ENCODE data around the gene NCR2.

Gene NCR2

DNA sequence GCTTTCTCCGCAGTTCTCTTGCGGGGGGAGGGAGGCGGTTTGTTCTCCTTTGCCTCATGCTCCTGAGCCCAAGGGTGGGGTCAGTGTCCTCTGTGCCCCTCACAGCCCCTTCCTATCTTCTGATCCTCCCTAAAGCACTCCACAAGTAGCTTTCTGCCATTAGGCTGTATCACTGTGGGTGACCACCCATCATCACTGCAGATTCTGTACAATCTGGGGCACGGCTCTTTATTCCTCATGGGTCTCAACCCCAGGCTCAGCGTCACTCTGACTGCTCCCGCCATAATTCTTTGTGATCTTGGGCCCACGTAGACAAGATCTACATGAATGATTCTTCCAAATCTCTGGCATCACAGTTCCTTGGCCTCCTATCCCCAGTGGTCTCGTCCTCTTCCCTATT lies 10.5 kb downstream of the NCR2 start:
- H3K9me3 ChIP-seq (ENCODE audit: control extremely low read depth in 1 of 5, control insufficient read depth in 4 of 5, insufficient read depth in 2 of 5, low read depth in 1 of 5, low read length in 4 of 5), result peaks cover 2 to 14% (median 4%) of the 10 kb centered on the region in 5 experiments
- no peak for DNase-seq
- H3K4me1 ChIP-seq (ENCODE audit: control extremely low read depth in 1 of 4, control insufficient read depth in 4 of 4, insufficient read depth in 4 of 4, low read length in 3 of 4), result peaks cover 0 to 13% (median 5%) of the 10 kb centered on the region in 4 experiments
- no peaks in the 10 kb centered on the region for H3K36me3 ChIP-seq (ENCODE audit: control insufficient read depth in 4 of 4, insufficient read depth in 4 of 4, low read length in 3 of 4)
- WGBS (ENCODE audit: insufficient coverage), result 96% methylated on average over 8 of the region's 8 CpGs
- H3K4me3 ChIP-seq (ENCODE audit: control insufficient read depth in 1 of 7, extremely low read depth in 1 of 7, insufficient read depth in 4 of 7, low read depth in 2 of 7, low read length in 6 of 7), result no peak overlapping the region
- H3K27me3 ChIP-seq (replicated peaks in 2 of 5; ENCODE audit: control insufficient read depth in 4 of 5, insufficient read depth in 5 of 5, low read length in 4 of 5), result peaks cover 0 to 3% (median 0%) of the 10 kb centered on the region in 5 experiments
- CTCF ChIA-PET, result interaction anchor here (1.0 to 1.4 kb wide), 2 partner anchors 26 to 39 kb away, joined by 3 to 4 read pairs; no protein-coding TSS in a partner anchor
- POLR2A ChIA-PET, result no interaction called here
- no peak overlapping the region for H3K27ac ChIP-seq (ENCODE audit: insufficient read depth in 1 of 2, low read depth in 1 of 2, low read length in 2 of 2, poor library complexity in 1 of 2, severe bottlenecking in 2 of 2)

DNA sequence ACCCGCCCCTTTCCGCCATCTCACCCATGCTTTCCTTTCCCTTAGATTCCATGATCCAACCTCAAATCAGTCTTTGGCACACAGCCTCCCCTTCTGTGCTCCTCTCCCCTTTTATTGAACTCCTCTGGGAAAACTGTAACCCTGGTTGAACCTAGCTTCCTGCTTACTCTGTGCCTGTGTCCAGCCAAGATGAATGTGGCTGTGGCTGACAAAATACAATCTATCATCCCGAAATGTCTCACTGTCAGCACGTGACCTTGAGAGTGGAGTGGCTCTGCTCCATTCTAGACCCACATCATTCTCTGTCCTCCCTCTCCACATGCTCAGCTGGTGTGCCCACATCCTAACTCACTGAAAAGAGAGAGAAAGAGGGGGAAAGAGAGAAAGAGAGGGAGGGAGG lies 11.0 kb downstream of the NCR2 start:
- WGBS (ENCODE audit: insufficient coverage), result 92% methylated on average over 2 of the region's 4 CpGs
- peaks cover 0 to 13% (median 5%) of the 10 kb centered on the region in 4 experiments for H3K4me1 ChIP-seq (ENCODE audit: control extremely low read depth in 1 of 4, control insufficient read depth in 4 of 4, insufficient read depth in 4 of 4, low read length in 3 of 4)
- POLR2A ChIA-PET, result no interaction called here
- H3K36me3 ChIP-seq (ENCODE audit: control insufficient read depth in 4 of 4, insufficient read depth in 4 of 4, low read length in 3 of 4), result no peaks in the 10 kb centered on the region
- peaks cover 0 to 3% (median 0%) of the 10 kb centered on the region in 5 experiments for H3K27me3 ChIP-seq (replicated peaks in 2 of 5; ENCODE audit: control insufficient read depth in 4 of 5, insufficient read depth in 5 of 5, low read length in 4 of 5)
- H3K27ac ChIP-seq (ENCODE audit: insufficient read depth in 1 of 2, low read depth in 1 of 2, low read length in 2 of 2, poor library complexity in 1 of 2, severe bottlenecking in 2 of 2), result no peak overlapping the region
- peaks cover 2 to 14% (median 4%) of the 10 kb centered on the region in 5 experiments for H3K9me3 ChIP-seq (ENCODE audit: control extremely low read depth in 1 of 5, control insufficient read depth in 4 of 5, insufficient read depth in 2 of 5, low read depth in 1 of 5, low read length in 4 of 5)
- DNase-seq, result no peak
- H3K4me3 ChIP-seq (ENCODE audit: control insufficient read depth in 1 of 7, extremely low read depth in 1 of 7, insufficient read depth in 4 of 7, low read depth in 2 of 7, low read length in 6 of 7), result no peak overlapping the region
- CTCF ChIA-PET, result no interaction called here

GRCh38 chr6:41347378-41348050 lies 12.1 kb downstream of the NCR2 start:
- Histone ChIP-seq H3K9me3 (ENCODE audit: control extremely low read depth in 1 of 5, control insufficient read depth in 4 of 5, insufficient read depth in 2 of 5, low read depth in 1 of 5, low read length in 4 of 5) (peaks cover 2 to 14% (median 4%) of the 10 kb centered on the region in 5 experiments), H3K27me3 (replicated peaks in 2 of 5; ENCODE audit: control insufficient read depth in 4 of 5, insufficient read depth in 5 of 5, low read length in 4 of 5) (peaks cover 0 to 3% (median 0%) of the 10 kb centered on the region in 5 experiments), H3K4me1 (ENCODE audit: control extremely low read depth in 1 of 4, control insufficient read depth in 4 of 4, insufficient read depth in 4 of 4, low read length in 3 of 4) (peaks cover 0 to 13% (median 7%) of the 10 kb centered on the region in 4 experiments), H3K4me3 (ENCODE audit: control insufficient read depth in 1 of 7, extremely low read depth in 1 of 7, insufficient read depth in 4 of 7, low read depth in 2 of 7, low read length in 6 of 7) (no peak overlapping the region), H3K27ac (ENCODE audit: insufficient read depth in 1 of 2, low read depth in 1 of 2, low read length in 2 of 2, poor library complexity in 1 of 2, severe bottlenecking in 2 of 2) (no peak overlapping the region), H3K36me3 (ENCODE audit: control insufficient read depth in 4 of 4, insufficient read depth in 4 of 4, low read length in 3 of 4) (no peaks in the 10 kb centered on the region)
- ChIA-PET CTCF (interaction anchor here (0.7 to 1.0 kb wide), 3 partner anchors 13 to 23 kb away, joined by 3 read pairs; no protein-coding TSS in a partner anchor), POLR2A (no interaction called here)
- 87% methylated on average over 8 of the region's 9 CpGs for WGBS (ENCODE audit: insufficient coverage)
- DNase-seq, result no peak

DNA sequence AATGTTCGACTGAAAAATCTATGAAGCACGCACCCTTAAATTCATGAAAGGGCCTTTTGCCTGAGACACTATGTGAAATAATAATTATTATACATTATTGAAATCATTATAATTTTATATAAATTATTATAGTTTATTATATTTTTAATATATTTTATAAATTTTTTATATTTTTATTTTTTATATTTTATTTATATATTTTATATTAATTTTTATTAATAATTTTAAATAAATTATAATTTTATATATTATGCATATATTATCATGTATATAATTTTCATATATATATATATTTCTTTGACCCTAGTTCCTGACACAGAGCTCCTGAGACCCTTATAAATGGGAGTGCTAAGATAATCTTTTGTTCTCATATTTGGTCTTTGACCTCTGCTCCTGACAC lies 13.5 kb downstream of the NCR2 start:
- POLR2A ChIA-PET, result no interaction called here
- CTCF ChIA-PET, result interaction anchor here (3.1 kb wide), 1 partner anchor 19 kb away, joined by 10 read pairs; no protein-coding TSS in a partner anchor
- DNase-seq, result no peak
- no peaks in the 10 kb centered on the region for H3K36me3 ChIP-seq (ENCODE audit: control insufficient read depth in 4 of 4, insufficient read depth in 4 of 4, low read length in 3 of 4)
- H3K27ac ChIP-seq (ENCODE audit: insufficient read depth in 1 of 2, low read depth in 1 of 2, low read length in 2 of 2, poor library complexity in 1 of 2, severe bottlenecking in 2 of 2), result no peak overlapping the region
- H3K9me3 ChIP-seq (ENCODE audit: control extremely low read depth in 1 of 5, control insufficient read depth in 4 of 5, insufficient read depth in 2 of 5, low read depth in 1 of 5, low read length in 4 of 5), result peaks cover 2 to 14% (median 4%) of the 10 kb centered on the region in 5 experiments
- H3K4me1 ChIP-seq (ENCODE audit: control extremely low read depth in 1 of 4, control insufficient read depth in 4 of 4, insufficient read depth in 4 of 4, low read length in 3 of 4), result peaks cover 0 to 16% (median 7%) of the 10 kb centered on the region in 4 experiments
- H3K4me3 ChIP-seq (ENCODE audit: control insufficient read depth in 1 of 7, extremely low read depth in 1 of 7, insufficient read depth in 4 of 7, low read depth in 2 of 7, low read length in 6 of 7), result no peak overlapping the region
- H3K27me3 ChIP-seq (replicated peaks in 2 of 5; ENCODE audit: control insufficient read depth in 4 of 5, insufficient read depth in 5 of 5, low read length in 4 of 5), result peaks cover 0 to 3% (median 0%) of the 10 kb centered on the region in 5 experiments
- WGBS (ENCODE audit: insufficient coverage), result no CpG with 5 or more reads among the region's 2 CpGs

- no peak for DNase-seq
- POLR2A ChIA-PET, result no interaction called here
- H3K36me3 ChIP-seq (ENCODE audit: control insufficient read depth in 4 of 4, insufficient read depth in 4 of 4, low read length in 3 of 4), result no peaks in the 10 kb centered on the region
- CTCF ChIA-PET, result interaction anchor here (0.7 to 1.7 kb wide), 4 partner anchors 16 to 32 kb away, joined by 3 to 4 read pairs (median 3); no protein-coding TSS in a partner anchor
- H3K9me3 ChIP-seq (ENCODE audit: control extremely low read depth in 1 of 5, control insufficient read depth in 4 of 5, insufficient read depth in 2 of 5, low read depth in 1 of 5, low read length in 4 of 5), result peaks cover 2 to 12% (median 4%) of the 10 kb centered on the region in 5 experiments
- no peak overlapping the region for H3K4me3 ChIP-seq (ENCODE audit: control insufficient read depth in 1 of 7, extremely low read depth in 1 of 7, insufficient read depth in 4 of 7, low read depth in 2 of 7, low read length in 6 of 7)
- no peak overlapping the region for H3K27ac ChIP-seq (ENCODE audit: insufficient read depth in 1 of 2, low read depth in 1 of 2, low read length in 2 of 2, poor library complexity in 1 of 2, severe bottlenecking in 2 of 2)
- 0% methylated on average over 1 of the region's 3 CpGs for WGBS (ENCODE audit: insufficient coverage)
- no peaks in the 10 kb centered on the region for H3K27me3 ChIP-seq (replicated peaks in 2 of 5; ENCODE audit: control insufficient read depth in 4 of 5, insufficient read depth in 5 of 5, low read length in 4 of 5)
- peaks cover 0 to 3% (median 2%) of the 10 kb centered on the region in 4 experiments for H3K4me1 ChIP-seq (ENCODE audit: control extremely low read depth in 1 of 4, control insufficient read depth in 4 of 4, insufficient read depth in 4 of 4, low read length in 3 of 4)
These were observed 17.0 kb downstream of the NCR2 start for GRCh38 chr6:41352396-41352795.

- POLR2A ChIA-PET, result no interaction called here
- Histone ChIP-seq H3K4me1 (ENCODE audit: control extremely low read depth in 1 of 4, control insufficient read depth in 4 of 4, insufficient read depth in 4 of 4, low read length in 3 of 4) (peaks cover 0 to 4% (median 3%) of the 10 kb centered on the region in 4 experiments), H3K27me3 (replicated peaks in 2 of 5; ENCODE audit: control insufficient read depth in 4 of 5, insufficient read depth in 5 of 5, low read length in 4 of 5) (no peaks in the 10 kb centered on the region), H3K36me3 (ENCODE audit: control insufficient read depth in 4 of 4, insufficient read depth in 4 of 4, low read length in 3 of 4) (no peaks in the 10 kb centered on the region), H3K4me3 (ENCODE audit: control insufficient read depth in 1 of 7, extremely low read depth in 1 of 7, insufficient read depth in 4 of 7, low read depth in 2 of 7, low read length in 6 of 7) (no peak overlapping the region), H3K27ac (ENCODE audit: insufficient read depth in 1 of 2, low read depth in 1 of 2, low read length in 2 of 2, poor library complexity in 1 of 2, severe bottlenecking in 2 of 2) (no peak overlapping the region), H3K9me3 (ENCODE audit: control extremely low read depth in 1 of 5, control insufficient read depth in 4 of 5, insufficient read depth in 2 of 5, low read depth in 1 of 5, low read length in 4 of 5) (peaks cover 0 to 8% (median 4%) of the 10 kb centered on the region in 5 experiments)
- DNase-seq, result no peak
- CTCF ChIA-PET, result interaction anchor here (0.7 to 1.7 kb wide), 5 partner anchors 16 to 33 kb away, joined by 3 to 4 read pairs (median 3); no protein-coding TSS in a partner anchor
- WGBS (ENCODE audit: insufficient coverage), result 100% methylated on average over 2 of the region's 3 CpGs
These were observed 17.5 kb downstream of the NCR2 start for GRCh38 chr6:41352907-41353306.

GRCh38 chr6:41353333-41353732 lies 17.9 kb downstream of the NCR2 start:
- Histone ChIP-seq H3K27me3 (replicated peaks in 2 of 5; ENCODE audit: control insufficient read depth in 4 of 5, insufficient read depth in 5 of 5, low read length in 4 of 5) (no peaks in the 10 kb centered on the region), H3K36me3 (ENCODE audit: control insufficient read depth in 4 of 4, insufficient read depth in 4 of 4, low read length in 3 of 4) (no peaks in the 10 kb centered on the region), H3K9me3 (ENCODE audit: control extremely low read depth in 1 of 5, control insufficient read depth in 4 of 5, insufficient read depth in 2 of 5, low read depth in 1 of 5, low read length in 4 of 5) (peaks cover 0 to 5% (median 2%) of the 10 kb centered on the region in 5 experiments), H3K27ac (ENCODE audit: insufficient read depth in 1 of 2, low read depth in 1 of 2, low read length in 2 of 2, poor library complexity in 1 of 2, severe bottlenecking in 2 of 2) (no peak overlapping the region), H3K4me3 (ENCODE audit: control insufficient read depth in 1 of 7, extremely low read depth in 1 of 7, insufficient read depth in 4 of 7, low read depth in 2 of 7, low read length in 6 of 7) (no peak overlapping the region), H3K4me1 (ENCODE audit: control extremely low read depth in 1 of 4, control insufficient read depth in 4 of 4, insufficient read depth in 4 of 4, low read length in 3 of 4) (peaks cover 0 to 6% (median 3%) of the 10 kb centered on the region in 4 experiments)
- 80% methylated on average over 3 of the region's 3 CpGs for WGBS (ENCODE audit: insufficient coverage)
- CTCF ChIA-PET, result interaction anchor here (1.0 to 1.7 kb wide), 4 partner anchors 15 to 33 kb away, joined by 3 to 7 read pairs (median 4); no protein-coding TSS in a partner anchor
- POLR2A ChIA-PET, result no interaction called here
- DNase-seq, result no peak

Data from common myeloid progenitor, CD34-positive (primary cell).